ENCODE data around the gene GLP2R. TPM values are rescaled to one million over a fixed set of nuclear protein-coding genes. Genes with fewer than 3 reads are reported as not detected.

Gene GLP2R
- total and polyA plus RNA-seq, 12 donors = 0.09 to 0.41 (median 0.19) TPM; not detected in 2

DNA sequence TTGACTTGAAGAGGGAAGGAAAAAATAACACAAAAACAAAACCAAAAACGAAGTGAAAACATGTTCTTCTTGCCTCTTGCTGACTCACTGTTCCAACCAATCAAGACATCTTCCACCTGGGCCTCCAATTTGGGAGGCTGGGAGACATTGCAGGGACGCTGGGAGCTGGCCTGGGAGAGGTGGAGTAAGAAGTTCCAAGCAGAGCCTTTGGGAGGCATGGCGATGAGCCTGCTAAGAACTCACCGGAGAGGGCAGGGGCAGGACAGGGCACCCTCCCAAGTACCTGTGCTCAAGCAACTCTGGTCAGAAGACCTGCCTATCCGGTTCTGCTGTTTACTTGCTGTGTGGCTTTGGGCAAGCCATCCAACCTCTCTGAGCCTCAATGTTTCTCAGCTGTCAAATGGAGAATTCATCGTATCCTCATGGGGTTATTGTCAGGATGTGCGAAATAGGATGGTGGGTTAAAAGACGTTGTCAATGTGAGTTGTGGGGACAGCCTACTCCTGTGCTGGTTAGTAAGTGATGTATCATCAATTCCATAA lies 856 bp upstream of the GLP2R start:
- H3K27me3 ChIP-seq = peaks cover 0 to 40% (median 10%) of the 10 kb centered on the region in 7 donors
- TF ChIP-seq, protein P1, sequence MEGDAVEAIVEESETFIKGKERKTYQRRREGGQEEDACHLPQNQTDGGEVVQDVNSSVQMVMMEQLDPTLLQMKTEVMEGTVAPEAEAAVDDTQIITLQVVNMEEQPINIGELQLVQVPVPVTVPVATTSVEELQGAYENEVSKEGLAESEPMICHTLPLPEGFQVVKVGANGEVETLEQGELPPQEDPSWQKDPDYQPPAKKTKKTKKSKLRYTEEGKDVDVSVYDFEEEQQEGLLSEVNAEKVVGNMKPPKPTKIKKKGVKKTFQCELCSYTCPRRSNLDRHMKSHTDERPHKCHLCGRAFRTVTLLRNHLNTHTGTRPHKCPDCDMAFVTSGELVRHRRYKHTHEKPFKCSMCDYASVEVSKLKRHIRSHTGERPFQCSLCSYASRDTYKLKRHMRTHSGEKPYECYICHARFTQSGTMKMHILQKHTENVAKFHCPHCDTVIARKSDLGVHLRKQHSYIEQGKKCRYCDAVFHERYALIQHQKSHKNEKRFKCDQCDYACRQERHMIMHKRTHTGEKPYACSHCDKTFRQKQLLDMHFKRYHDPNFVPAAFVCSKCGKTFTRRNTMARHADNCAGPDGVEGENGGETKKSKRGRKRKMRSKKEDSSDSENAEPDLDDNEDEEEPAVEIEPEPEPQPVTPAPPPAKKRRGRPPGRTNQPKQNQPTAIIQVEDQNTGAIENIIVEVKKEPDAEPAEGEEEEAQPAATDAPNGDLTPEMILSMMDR (IDR thresholded peaks at IDR 0.05) = no peak
- H3K36me3 ChIP-seq = no peaks in the 10 kb centered on the region
- H3K4me3 ChIP-seq = no peak overlapping the region
- H3K27ac ChIP-seq = no peak overlapping the region
- no peaks in the 10 kb centered on the region for H3K9me3 ChIP-seq
- 83 to 85% methylated on average over 8 of the region's 8 CpGs for WGBS, 2 donors
- ATAC-seq = no peak
- intact Hi-C loops (cut with DNase I) = no loop called here
- no peaks in the 10 kb centered on the region for H3K4me1 ChIP-seq
- no peak for DNase-seq

DNA sequence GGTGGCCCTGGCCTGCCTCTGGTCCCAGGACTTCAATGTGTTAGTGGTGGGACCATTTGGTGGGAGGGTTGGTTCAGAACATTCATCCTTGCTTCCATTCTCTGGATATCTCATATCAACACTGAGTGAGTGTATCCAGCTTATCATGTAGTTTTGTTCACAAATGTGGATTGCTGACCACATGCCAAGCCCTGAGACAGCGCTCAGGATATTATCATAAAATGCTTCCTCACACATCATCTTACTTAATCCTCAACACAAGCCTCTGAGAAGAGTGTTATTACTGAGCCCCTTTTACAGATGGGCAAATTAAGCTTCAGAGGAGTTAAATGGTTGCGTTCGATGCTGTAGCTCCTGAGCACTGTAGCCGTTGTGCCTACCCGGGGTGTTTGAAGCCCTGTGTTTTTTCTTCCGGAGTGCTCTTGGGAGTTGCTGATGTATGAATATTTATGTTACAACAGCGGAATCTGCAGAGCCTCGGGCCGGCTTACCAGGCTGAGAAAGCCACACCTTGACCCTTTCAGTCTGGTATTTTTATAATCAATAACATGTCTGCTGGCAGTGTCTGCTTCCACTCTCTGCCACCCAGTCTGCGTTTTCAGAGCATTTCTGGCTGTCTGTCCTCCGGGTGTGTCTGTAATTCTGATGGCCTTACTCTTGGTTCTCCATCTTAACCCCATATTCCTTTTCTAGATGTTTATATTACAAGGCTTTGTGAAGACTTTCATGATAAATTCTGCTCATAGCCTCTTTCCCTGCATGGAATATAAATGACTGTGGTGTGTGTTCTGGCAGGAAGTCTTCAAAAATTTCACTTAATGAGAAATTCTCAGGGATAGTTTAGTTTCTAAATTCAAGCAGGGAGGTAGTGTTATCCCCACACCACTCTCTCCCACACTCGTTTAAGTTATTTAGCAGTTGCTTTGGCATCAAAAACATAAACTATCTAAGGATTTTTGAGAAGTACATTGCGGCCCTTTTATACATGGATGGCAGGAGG lies 2.9 kb downstream of the GLP2R start:
- WGBS, 2 donors = 65 to 69% methylated on average over 13 of the region's 13 CpGs
- H3K36me3 ChIP-seq = no peaks in the 10 kb centered on the region
- H3K9me3 ChIP-seq = peaks cover 0 to 1% (median 0%) of the 10 kb centered on the region in 11 donors
- TF ChIP-seq, protein P1 (IDR thresholded peaks at IDR 0.05) = no peak
- peaks cover 0 to 35% (median 6%) of the 10 kb centered on the region in 7 donors for H3K27me3 ChIP-seq
- DNase-seq = no peak
- no peak overlapping the region for H3K27ac ChIP-seq
- ATAC-seq = no peak
- intact Hi-C loops (cut with DNase I) = no loop called here
- no peaks in the 10 kb centered on the region for H3K4me1 ChIP-seq
- no peak overlapping the region for H3K4me3 ChIP-seq

DNA sequence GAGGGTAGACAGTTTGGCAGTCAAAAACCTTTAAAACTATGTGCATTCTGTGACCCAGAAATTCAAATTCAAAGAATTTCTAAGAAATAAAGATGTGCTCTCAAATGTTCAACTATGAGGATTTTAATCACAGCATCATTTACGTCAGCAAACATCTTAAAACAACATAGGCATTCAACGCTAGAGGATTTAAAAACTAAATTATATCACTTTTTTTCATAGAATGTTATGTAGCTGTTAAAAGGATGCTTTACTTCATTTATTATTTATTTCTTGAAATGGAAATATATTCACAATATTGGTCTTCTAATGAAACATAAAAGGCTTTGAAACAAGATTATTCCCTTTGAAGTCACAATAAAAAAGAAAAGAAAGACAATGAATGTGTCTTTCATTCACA lies 3.6 kb downstream of the GLP2R start:
- 87 to 91% methylated on average over 2 of the region's 2 CpGs for WGBS, 2 donors
- Histone ChIP-seq H3K36me3 (no peaks in the 10 kb centered on the region), H3K4me1 (no peaks in the 10 kb centered on the region), H3K27me3 (peaks cover 0 to 31% (median 5%) of the 10 kb centered on the region in 7 donors), H3K4me3 (no peak overlapping the region), H3K27ac (no peak overlapping the region), H3K9me3 (peaks cover 0 to 6% (median 0%) of the 10 kb centered on the region in 11 donors)
- ATAC-seq (no peak), DNase-seq (no peak)
- intact Hi-C loops (cut with DNase I) = no loop called here
- TF ChIP-seq, protein P1 (IDR thresholded peaks at IDR 0.05) = no peak

DNA sequence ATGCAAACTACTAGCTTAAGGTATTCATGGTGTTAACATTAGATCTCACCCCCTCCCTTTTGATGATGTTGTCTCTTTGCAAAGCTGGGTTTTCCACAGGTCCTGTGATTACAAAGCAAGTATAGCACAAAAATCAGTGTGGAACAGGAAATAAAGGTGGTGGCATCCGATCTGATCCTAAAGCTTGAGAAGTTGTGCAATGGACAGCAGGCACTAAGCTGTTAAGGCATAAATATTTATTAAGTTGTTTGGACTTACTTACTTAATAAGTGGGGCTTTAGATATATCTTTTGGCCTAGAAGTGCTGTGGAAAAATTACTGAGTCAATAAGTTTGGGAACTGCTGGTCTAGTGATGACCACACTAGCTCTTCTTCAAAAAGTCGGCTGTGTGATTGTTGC lies 5.0 kb downstream of the GLP2R start:
- Histone ChIP-seq H3K27me3 (peaks cover 0 to 20% (median 5%) of the 10 kb centered on the region in 7 donors), H3K27ac (no peak overlapping the region), H3K36me3 (no peaks in the 10 kb centered on the region), H3K4me1 (no peaks in the 10 kb centered on the region), H3K4me3 (no peak overlapping the region), H3K9me3 (peaks cover 0 to 6% (median 0%) of the 10 kb centered on the region in 11 donors)
- ATAC-seq (no peak), DNase-seq (no peak)
- TF ChIP-seq, protein P1 (IDR thresholded peaks at IDR 0.05) = no peak
- WGBS, 2 donors = 68 to 97% methylated on average over 2 of the region's 2 CpGs
- intact Hi-C loops (cut with DNase I) = no loop called here

All from heart right ventricle (tissue), 16 donors.